ENCODE data around the gene EVA1C.

DNA sequence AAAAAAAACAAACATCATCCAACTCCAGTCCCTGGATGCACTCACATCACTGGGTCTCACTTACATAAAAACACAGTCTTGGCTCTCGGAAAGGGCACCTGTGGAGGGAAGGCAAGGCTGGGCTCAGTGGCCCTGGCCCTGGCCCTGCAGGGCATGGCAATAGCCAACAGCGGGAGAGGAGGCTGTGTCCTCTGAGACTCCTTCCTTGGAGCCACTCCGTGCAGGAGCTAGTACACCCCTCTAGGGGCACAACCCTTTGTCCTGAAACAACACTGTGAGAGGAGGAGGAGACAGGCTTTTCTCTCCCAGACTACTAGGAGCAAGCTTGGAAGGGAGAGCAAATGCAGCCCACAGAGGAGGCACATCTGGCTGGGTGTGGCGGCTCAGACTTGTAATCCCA lies 47.7 kb upstream of the EVA1C start:
- TF ChIP-seq, protein P1, sequence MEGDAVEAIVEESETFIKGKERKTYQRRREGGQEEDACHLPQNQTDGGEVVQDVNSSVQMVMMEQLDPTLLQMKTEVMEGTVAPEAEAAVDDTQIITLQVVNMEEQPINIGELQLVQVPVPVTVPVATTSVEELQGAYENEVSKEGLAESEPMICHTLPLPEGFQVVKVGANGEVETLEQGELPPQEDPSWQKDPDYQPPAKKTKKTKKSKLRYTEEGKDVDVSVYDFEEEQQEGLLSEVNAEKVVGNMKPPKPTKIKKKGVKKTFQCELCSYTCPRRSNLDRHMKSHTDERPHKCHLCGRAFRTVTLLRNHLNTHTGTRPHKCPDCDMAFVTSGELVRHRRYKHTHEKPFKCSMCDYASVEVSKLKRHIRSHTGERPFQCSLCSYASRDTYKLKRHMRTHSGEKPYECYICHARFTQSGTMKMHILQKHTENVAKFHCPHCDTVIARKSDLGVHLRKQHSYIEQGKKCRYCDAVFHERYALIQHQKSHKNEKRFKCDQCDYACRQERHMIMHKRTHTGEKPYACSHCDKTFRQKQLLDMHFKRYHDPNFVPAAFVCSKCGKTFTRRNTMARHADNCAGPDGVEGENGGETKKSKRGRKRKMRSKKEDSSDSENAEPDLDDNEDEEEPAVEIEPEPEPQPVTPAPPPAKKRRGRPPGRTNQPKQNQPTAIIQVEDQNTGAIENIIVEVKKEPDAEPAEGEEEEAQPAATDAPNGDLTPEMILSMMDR (IDR thresholded peaks at IDR 0.05), result no peak
- no peak for TF ChIP-seq POLR2A (IDR thresholded peaks at IDR 0.05)
